Measurements from ENCODE around the gene UNKL. TPM values are rescaled to one million over a fixed set of nuclear protein-coding genes. Genes with fewer than 3 reads are reported as not detected.

Gene UNKL
- total RNA-seq, 2 donors from 2014 or later: 11.2 to 21.4 TPM

DNA sequence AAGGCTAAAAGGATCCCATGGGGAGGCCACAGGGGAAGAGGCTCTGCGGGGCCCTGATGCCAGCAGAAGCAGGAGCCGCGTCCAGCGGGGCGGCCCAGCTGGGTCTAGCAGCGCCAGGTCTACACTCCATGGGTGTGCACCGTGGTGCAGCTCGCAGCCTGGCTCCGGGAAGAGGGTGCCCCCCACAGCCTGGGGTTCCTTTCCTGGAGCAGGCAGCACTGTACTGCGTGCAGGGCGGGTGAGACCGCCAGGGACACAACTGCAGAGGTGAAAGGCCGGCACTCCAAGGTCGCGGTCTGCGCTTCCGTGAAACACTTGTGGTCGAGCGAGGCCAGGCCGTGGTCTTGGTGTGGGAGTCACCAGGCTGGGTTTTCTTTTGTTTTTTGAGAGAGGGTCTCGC lies 36.3 kb upstream of the UNKL start:
- H3K4me3 ChIP-seq: no peak overlapping the region
- H3K9me3 ChIP-seq: no peaks in the 10 kb centered on the region
- no peak overlapping the region for H3K27ac ChIP-seq
- H3K36me3 ChIP-seq (replicated peaks in 1 of 2; ENCODE audit: insufficient read depth in 1 of 2, low read depth in 2 of 2): peaks cover 0 to 25% of the 10 kb centered on the region in 2 donors
- TF ChIP-seq POLR2A (IDR thresholded peaks at IDR 0.05): no peak
- TF ChIP-seq, protein P1, sequence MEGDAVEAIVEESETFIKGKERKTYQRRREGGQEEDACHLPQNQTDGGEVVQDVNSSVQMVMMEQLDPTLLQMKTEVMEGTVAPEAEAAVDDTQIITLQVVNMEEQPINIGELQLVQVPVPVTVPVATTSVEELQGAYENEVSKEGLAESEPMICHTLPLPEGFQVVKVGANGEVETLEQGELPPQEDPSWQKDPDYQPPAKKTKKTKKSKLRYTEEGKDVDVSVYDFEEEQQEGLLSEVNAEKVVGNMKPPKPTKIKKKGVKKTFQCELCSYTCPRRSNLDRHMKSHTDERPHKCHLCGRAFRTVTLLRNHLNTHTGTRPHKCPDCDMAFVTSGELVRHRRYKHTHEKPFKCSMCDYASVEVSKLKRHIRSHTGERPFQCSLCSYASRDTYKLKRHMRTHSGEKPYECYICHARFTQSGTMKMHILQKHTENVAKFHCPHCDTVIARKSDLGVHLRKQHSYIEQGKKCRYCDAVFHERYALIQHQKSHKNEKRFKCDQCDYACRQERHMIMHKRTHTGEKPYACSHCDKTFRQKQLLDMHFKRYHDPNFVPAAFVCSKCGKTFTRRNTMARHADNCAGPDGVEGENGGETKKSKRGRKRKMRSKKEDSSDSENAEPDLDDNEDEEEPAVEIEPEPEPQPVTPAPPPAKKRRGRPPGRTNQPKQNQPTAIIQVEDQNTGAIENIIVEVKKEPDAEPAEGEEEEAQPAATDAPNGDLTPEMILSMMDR (IDR thresholded peaks at IDR 0.05): no peak
- intact Hi-C loops (cut with DNase I): no loop called here
- DNase-seq (no peak), ATAC-seq (no peak)
- H3K27me3 ChIP-seq: no peaks in the 10 kb centered on the region
- no peaks in the 10 kb centered on the region for H3K4me1 ChIP-seq
- WGBS, 2 donors: 94 to 96% methylated on average over 5 to 21 of the region's 21 CpGs

DNA sequence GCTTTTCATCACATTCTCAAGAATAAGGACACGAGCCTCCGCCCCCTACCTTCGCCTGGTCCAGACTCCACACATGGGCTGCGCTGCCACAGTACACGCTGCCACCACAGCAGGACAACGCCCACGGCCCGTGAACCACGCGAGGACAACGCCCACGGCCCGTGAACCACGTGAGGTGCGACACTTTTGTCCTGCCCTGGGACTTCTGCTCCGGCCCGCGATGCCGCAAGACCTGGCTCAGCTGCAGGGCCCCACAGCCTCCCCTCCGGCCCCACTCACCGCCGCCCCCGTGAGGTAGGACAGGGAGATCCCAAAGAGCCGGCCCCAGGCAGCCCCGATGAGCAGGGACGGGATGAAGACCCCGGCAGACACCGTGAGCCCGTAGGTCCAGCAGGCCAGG lies 35.7 kb upstream of the UNKL start:
- peaks cover 0 to 20% of the 10 kb centered on the region in 2 donors for H3K36me3 ChIP-seq (replicated peaks in 1 of 2; ENCODE audit: insufficient read depth in 1 of 2, low read depth in 2 of 2)
- TF ChIP-seq, protein P1 (IDR thresholded peaks at IDR 0.05): no peak
- TF ChIP-seq POLR2A (IDR thresholded peaks at IDR 0.05): no peak

DNA sequence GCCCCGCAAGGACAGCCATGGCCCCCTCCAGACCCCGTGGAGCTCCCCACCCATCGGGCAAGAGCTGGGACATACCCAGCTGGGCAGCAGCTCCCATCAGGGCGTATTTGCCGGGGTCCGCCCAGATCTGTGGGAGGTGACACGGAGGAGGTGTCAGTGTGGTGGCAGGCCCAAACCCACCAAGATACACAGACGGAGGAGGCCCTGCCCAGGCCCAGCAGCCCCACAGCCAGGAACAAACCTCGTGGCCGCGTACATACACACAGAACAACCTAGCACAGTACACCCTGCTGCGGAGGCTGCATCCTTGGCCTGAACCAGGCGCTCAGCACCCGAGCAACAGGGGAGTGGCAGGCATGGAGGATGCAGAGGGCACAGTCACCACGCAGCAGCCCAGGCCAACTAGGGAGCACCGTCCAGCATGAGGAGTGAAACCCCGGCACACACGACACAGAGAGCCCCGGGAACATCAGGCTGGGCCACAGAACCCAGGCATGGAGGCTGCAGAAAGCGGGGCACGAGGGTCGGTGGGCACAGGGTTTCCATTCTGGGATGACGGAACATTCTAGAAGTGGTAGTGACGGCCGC lies 34.8 kb upstream of the UNKL start:
- no peak for DNase-seq
- Histone ChIP-seq H3K27ac (no peak overlapping the region), H3K27me3 (no peaks in the 10 kb centered on the region), H3K36me3 (replicated peaks in 1 of 2; ENCODE audit: insufficient read depth in 1 of 2, low read depth in 2 of 2) (peaks cover 0 to 15% of the 10 kb centered on the region in 2 donors), H3K4me1 (no peaks in the 10 kb centered on the region), H3K4me3 (no peak overlapping the region), H3K9me3 (no peaks in the 10 kb centered on the region)
- intact Hi-C loops (cut with DNase I): no loop called here
- WGBS, 2 donors: 88 to 96% methylated on average over 8 to 23 of the region's 25 CpGs
- ATAC-seq: no peak
- no peak for TF ChIP-seq POLR2A (IDR thresholded peaks at IDR 0.05)
- TF ChIP-seq, protein P1 (IDR thresholded peaks at IDR 0.05): no peak

More for the DNA sequence above, 35.7 kb upstream of the UNKL start:
- WGBS, 2 donors: 88 to 94% methylated on average over 25 to 28 of the region's 29 CpGs
- Histone ChIP-seq H3K4me1 (no peaks in the 10 kb centered on the region), H3K4me3 (no peak overlapping the region), H3K27ac (no peak overlapping the region), H3K9me3 (no peaks in the 10 kb centered on the region), H3K27me3 (no peaks in the 10 kb centered on the region)
- DNase-seq: no peak
- intact Hi-C loops (cut with DNase I): no loop called here
- ATAC-seq: no peak

DNA sequence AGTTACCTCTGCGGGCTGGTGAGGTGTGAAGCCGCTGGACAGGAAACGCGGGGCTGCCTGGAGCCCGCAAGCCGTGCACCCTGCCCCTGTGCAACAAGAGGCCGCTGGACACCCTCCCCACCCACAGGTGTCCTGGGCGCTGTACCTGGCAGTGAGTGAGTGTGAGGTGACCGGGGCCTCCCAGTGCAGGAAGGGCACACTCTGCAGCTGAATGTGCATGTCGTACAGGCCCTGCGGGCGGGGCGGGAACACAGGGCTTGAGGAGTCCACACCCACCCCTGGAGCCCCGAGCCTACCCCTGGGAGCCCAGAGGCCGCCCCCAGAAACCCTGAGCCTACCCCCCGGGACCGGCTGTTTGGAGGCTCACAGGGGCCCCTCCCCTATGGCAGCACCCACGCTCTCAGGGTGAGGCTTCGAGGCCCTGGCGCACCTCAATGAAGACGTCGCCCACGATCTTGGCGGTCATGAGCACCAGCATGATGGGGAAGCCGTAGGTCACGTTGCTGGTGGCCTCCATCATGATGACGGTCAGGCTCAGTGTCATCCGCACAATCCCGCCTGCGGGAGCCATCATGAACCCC lies 34.1 kb upstream of the UNKL start:
- 90 to 100% methylated on average over 1 to 24 of the region's 30 CpGs for WGBS, 2 donors
- DNase-seq (no peak), ATAC-seq (no peak)
- TF ChIP-seq, protein P1 (IDR thresholded peaks at IDR 0.05): no peak
- no peak for TF ChIP-seq POLR2A (IDR thresholded peaks at IDR 0.05)
- Histone ChIP-seq H3K4me3 (no peak overlapping the region), H3K27ac (no peak overlapping the region), H3K4me1 (no peaks in the 10 kb centered on the region), H3K9me3 (no peaks in the 10 kb centered on the region), H3K36me3 (replicated peaks in 1 of 2; ENCODE audit: insufficient read depth in 1 of 2, low read depth in 2 of 2) (peaks cover 0 to 10% of the 10 kb centered on the region in 2 donors), H3K27me3 (no peaks in the 10 kb centered on the region)
- intact Hi-C loops (cut with DNase I): no loop called here

DNA sequence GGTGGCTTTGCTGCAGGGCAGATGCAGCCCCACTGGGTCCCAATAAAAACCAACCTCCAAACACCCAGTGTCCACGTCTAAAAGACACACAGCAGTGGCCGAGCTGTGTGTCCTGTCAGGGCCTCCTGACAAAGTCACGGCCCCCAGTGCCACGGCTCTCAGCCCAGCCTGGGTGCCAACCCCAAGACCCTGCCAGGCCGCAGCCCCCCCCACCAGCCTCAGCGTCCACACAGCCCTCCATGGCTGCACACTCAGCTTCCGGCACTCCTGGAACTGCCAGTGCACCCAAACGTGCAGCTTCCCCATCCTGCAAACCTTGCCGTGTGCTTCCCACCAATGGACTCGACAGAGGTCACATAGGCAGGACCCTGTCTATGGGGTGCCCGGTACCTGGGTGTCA lies 33.5 kb upstream of the UNKL start:
- 91 to 98% methylated on average over 7 to 11 of the region's 11 CpGs for WGBS, 2 donors
- no peak for DNase-seq

More for the DNA sequence above, 33.5 kb upstream of the UNKL start:
- no peaks in the 10 kb centered on the region for H3K4me1 ChIP-seq
- TF ChIP-seq, protein P1 (IDR thresholded peaks at IDR 0.05): no peak
- TF ChIP-seq POLR2A (IDR thresholded peaks at IDR 0.05): no peak
- H3K27ac ChIP-seq: no peak overlapping the region
- H3K36me3 ChIP-seq (replicated peaks in 1 of 2; ENCODE audit: insufficient read depth in 1 of 2, low read depth in 2 of 2): peaks cover 0 to 9% of the 10 kb centered on the region in 2 donors
- no peak for ATAC-seq
- H3K4me3 ChIP-seq: no peak overlapping the region
- H3K9me3 ChIP-seq: no peaks in the 10 kb centered on the region
- H3K27me3 ChIP-seq: no peaks in the 10 kb centered on the region
- intact Hi-C loops (cut with DNase I): no loop called here
